GM19372 (cell line): Measurements from ENCODE around the gene STK32C.
"Not testable (repeated sequence)": the region's sequence is repeated elsewhere in the genome, so short reads cannot be mapped to it uniquely, and the experiment has no call there.

ENCODE experiments used
- ATAC-seq: cut with Tn5 transposase; IDR thresholded peaks from one replicate; pipeline ENCODE4 v1.9.1; 2021; ENCODE audit warnings: mild to moderate bottlenecking, low read depth, moderate library complexity; ENCODE audit not compliant: unreplicated experiment

Gene STK32C

DNA sequence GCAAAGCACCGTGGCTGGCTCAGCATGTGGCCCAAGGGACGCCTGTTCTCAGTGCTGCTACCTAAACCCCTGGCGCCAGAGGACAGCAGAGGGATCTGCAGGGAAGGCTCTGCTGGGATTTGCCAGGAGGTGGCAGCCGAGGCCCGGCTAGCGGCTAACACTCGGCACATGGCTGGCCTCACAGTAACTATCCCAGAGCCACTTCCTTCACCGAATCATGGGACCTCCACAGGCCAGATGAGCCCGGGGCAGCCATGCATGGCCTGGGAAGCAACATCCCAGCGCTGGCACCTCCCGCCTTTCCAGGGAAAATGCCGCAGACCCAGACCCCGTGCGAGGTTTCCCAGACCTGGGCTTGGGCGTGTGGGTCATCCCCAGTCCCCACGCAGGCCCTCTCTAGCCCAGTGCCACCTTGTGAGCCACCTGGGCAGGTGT lies 84.6 kb downstream of the STK32C start:
- peak; percentile 95 for ATAC-seq

DNA sequence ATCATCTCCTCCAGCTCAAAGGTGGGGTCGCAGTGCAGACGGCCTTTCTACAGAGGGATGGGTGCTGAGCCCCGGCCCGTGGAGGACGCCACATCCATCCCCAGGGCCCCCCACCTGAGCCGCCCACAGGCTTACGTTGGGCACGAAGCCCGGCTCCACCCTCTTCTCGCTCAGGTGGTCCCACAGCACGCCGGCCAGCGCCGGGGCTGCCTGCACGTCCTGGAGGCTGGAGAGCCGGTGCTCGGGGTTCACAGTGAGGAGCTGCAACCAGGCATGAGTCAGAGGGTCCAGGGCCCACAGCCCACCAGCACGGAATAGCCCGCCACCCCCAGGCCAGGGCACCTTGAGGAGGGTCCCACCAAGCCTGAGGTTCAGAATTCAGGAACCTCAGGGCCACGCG lies 85.0 kb downstream of the STK32C start:
- no peak for ATAC-seq

DNA sequence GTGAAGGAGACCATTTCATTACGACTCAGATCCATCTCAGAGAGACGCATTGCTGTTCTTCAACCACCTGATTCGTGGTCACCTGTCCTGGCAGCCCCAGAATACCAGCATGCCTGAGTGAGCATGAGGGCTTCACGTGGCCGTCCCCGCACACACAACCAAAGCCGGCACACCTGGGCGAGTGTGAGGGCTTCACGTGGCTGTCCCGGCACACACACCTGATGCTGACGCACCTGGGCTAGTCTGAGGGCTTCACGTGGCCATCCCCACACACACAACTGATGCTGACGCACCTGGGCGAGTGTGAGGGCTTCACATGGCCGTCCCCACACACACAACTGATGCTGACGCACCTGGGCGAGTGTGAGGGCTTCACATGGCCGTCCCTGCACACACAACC lies 86.8 kb downstream of the STK32C start:
- ATAC-seq, result not testable (repeated sequence)

DNA sequence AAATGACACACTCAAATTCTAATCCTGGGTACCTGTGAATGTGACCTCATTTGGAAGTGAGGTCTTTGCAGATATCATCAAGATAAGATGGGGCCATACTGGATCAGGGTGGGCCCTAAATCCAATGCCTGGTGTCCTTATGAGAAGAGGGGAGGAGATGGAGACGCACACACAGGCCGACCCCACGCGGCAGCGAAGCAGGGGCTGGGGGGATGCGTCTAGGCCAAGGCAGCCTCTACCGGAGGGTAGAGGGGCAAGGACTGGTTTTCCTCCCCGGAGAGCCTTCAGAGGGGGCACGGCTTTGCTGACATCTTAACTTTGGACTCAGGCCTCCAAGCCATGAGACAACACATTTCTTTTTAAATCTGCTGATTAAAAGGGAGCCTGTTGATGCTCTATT lies 87.7 kb downstream of the STK32C start:
- ATAC-seq, result no peak

DNA sequence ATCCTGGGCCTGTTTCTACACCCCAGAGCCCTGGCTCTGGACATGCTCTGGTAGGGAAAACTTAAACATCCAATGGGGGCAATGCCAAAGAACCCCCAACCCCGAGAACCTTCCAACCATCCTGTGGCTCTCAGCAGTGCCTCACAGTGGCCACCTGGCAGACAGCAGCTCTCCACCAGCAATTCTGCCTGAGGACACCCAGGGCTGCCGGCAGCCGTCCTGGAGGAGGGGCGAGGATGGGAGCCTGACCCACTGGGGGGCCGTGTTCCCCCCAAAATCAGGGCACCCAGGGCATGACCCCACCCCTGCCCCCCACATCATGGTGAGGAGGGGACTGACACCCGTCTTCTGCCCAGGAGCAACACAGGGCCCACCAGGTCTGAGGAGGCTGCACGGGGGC lies 88.3 kb downstream of the STK32C start:
- no peak for ATAC-seq

DNA sequence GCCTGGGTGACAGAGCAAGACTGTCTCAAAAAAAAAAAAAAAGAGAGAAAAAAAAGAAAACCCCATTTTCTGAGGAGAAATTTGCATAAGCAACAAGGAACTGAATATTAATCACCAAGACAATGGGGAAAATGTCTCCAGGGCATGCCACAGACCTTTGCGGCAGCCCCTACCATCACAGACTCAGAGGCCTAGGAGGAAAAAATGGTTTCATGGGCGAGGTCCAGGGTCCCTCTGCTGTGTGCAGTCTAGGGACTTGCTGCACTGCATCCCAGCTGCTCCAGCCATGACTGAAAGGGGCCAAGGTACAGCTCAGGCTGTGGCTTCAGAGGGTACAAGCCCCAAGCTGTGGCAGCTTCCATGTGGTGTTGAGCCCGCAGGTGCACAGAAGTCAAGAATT lies 91.3 kb downstream of the STK32C start:
- not testable (repeated sequence) for ATAC-seq

DNA sequence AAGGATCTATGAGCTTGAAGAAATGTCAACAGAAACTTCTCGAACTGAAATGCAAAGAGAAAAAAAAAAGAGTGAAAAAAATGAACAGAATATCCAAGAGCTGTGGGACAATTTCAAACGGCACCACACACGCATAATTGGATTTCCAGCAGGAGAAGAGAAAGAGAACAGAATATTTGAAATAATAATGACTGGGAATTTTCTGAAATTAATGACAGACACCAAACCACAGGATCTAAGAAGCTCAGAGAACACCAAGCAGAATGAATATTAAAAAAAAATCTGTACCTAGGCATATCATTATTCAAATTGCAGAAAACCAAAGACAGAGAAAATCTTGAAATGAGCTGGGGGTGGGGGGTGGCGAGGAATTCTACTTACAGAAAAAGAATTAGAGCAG lies 93.8 kb downstream of the STK32C start:
- ATAC-seq, result no peak

DNA sequence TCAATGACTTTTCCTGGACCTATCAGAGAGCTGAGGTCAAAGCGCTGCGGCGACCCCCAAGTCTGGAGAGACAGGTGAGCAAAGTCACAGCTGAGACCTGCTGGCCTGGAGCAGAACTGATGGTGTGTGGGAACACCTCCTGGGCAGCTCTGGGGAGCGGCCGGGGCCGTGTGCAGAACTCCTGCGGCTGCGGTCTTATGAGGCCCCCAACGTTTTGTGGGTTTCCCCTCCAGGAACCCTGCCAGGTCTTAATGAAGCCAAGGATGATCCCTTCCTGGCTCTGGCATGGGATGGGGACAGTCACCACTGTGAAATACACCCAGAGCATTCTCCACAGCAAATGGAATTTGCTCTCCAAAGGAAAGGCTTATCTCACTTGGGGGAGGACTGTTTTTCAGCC lies 94.9 kb downstream of the STK32C start:
- no peak for ATAC-seq

DNA sequence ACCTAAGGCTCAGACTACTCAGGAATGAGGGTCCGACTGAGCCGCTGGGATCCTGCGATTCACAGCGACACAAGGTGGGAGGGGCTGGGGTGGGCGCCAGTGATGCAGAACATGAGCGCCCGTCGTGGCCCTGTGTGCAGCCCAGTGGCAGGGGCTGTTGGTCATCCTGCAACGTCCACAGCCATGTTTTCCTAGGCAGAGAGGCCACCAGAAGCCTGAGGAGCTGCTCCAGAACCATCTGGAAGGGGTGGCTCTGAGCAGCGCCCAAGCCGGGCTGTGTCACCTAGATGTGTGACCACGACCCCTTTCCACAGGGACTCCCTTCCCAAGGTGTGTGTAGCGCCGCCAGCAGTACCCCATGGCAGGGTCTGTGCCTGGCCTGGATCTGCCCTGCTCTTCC lies 96.5 kb downstream of the STK32C start:
- ATAC-seq, result no peak

DNA sequence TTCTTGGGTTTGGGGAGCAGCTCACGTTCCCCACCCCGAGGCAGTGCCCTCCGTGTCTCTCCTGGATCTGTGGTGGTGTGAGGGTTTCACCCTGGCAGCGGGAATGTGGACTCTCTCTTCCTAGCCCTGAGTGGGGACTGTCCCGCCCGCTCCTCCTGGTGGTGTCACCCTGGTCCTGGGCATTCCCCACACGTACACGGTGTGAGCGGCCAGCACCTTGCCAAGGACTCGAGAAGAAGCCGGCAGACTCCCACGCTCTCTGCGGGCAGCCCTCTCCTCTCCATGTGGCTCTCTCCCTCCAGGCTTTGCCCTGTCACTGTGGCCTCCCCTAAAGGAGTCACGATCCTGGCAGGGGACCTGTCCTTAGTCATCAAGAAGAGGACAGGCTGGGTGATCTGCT lies 97.0 kb downstream of the STK32C start:
- no peak for ATAC-seq

DNA sequence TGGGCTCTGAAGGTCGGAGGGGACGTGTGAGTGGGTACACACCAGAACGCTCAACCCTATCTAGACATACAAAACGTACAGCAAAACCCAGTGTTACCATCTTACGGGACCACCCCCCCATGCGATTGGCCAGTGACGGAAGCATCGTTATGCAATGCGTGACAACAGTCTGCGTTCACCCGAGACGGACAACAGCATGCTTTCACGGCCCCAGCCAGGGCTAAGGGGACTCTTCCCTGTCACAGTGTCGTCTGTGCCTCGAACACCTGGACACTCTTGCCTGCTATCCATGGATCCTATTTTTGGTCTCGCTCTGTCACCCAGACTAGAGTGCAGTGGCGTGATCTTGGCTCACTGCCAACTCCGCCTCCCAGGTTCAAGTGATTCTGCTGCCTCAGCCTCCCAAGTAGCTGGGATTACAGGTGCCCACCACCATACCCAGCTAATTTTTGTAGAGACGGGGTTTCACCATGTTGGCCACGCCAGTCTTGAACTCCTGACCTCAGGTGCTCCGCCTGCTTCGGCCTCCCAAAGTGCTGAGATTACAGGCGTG lies 97.7 kb downstream of the STK32C start:
- no peak for ATAC-seq

DNA sequence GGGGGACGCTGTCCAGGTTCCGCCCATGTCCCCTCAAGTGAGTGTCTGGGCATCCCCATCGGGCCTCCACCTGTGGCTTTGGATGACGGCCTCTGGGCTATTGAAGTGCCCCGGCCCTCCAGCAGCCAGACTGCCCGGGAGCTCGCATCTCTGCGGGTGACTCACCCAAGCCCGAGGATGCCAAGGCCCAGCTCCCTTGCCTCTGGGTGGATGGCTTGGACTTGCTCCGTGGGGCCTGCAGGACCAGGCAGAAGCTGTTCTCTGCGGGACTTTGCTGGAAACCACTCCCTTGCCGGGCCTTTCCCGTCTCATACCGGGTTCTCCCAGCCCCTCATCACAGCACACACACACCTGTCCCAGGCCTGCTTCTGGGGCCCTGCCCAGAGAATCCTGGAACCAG lies 98.6 kb downstream of the STK32C start:
- no peak for ATAC-seq

DNA sequence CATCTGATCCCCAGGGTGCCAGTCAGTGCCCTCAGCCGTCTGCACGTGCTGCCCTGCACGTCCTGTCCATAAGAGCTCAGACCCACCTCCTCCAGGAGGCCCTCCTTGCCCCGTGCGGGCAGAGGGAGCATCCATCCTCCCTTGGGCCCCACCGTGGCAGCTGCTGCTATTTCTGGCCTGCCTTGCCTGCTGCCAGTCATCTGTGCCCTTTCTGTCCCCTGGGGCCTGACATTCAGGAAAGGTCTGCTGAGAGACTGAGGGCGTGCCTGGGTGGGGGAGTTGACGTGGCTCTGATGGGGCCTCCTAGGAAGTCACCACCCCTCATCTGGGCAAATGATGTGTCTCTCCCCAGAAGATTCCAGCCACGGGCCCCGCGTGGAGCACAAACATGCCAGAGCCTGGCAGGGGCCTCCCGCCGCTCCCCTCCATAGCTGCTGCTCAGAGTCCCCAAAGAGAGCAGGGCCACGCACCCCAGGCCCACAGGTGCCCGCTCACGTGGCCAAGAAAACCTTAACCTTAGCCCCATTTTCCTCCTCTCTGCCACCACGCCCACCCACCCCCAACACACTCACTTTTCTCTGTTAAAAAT lies 99.2 kb downstream of the STK32C start:
- ATAC-seq, result no peak

DNA sequence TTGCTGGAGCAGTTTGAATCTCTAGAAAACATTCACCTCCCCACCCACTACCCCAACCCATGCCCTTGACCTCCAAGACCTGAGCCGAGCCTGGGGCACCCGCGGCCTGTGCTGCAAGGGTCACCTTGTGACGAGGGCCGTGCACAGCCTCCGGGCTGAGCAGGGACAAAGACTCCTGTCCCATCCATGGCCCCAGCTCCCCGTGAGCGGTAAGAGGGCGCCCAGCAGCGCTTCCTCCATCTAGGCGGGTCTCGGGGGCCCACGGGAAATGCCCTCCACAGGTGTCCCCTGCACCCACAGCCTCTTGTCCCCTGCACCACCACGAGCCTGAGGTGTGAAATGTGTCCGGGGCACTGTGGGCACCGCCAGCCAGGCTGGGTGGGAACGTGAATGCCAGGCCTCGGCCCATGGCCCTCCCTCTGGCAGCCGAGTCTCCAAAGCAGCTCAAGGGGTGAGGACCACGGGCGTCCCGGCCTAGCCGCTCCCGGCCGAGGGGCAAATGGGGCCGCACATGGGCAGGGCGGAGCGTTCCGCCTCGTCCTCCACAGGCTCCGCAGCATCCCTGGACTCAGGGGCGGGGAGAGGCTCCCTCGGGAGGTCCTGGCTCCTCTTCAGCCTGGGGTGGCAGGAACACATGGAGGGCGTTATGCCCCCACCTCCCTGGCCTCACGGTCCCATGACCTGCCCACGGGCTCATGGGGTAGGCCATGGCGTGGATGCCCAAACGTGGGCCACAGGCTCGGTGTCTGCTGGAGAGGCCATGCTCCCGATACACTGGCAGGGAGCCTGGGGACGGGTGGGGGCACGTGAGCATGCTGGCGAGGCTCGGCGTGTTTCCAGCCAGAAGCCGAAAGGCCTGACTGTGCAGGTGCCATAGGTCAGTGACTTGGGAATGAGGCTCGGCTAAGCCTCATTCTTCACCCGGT lies 100.0 kb downstream of the STK32C start:
- no peak for ATAC-seq

DNA sequence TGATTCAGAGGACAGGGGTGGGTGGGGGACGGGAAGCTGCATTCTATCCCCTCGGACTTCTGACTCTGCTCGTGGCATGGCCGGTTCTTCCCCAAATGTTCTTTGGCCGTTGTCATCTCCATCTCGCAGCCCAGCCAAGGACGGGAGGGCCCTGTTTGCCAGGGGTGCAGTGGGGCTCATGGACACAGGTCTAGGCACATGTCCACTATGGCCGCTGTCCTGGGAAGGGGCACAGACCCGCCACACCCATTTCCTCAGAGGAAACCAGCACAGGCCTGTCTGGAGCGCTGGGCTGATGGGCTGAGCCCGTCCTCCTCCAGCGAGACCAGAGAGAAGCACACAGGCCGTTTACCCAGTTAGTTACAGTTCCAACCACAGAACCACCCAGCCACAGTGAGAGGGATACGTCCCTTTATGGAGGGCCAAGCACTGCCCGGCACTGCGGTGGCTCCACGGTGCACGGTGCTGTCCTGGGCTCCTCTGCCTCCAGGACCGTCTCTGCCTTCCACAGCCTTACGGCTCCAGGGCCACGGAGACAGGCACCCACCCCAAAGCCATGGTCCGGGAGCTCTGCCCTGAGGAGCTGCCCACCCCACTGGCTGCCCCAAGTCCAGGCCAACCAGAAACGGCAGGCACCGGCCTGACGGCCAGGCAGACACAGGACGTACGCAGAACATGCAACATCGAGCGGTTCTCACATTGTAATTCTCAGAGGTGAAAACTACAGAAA lies 100.8 kb downstream of the STK32C start:
- no peak for ATAC-seq

DNA sequence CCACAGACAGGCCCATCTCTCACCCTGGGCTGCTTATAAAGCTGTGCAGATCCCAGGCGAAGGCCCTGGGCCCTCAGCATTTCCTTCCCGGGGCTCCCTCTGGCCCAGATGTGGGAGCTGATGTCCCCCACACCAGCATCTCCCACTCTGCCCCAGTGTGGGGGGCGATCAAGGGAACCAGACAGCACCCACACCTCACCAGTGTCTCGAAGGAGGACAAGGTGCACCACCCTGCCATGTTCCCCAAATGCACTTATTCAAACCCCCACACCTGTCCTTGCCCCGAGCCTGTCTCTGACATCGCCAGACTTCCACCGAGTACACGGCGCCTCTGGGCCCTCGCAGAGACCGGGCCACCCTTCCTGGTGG lies 101.4 kb downstream of the STK32C start:
- no peak for ATAC-seq

DNA sequence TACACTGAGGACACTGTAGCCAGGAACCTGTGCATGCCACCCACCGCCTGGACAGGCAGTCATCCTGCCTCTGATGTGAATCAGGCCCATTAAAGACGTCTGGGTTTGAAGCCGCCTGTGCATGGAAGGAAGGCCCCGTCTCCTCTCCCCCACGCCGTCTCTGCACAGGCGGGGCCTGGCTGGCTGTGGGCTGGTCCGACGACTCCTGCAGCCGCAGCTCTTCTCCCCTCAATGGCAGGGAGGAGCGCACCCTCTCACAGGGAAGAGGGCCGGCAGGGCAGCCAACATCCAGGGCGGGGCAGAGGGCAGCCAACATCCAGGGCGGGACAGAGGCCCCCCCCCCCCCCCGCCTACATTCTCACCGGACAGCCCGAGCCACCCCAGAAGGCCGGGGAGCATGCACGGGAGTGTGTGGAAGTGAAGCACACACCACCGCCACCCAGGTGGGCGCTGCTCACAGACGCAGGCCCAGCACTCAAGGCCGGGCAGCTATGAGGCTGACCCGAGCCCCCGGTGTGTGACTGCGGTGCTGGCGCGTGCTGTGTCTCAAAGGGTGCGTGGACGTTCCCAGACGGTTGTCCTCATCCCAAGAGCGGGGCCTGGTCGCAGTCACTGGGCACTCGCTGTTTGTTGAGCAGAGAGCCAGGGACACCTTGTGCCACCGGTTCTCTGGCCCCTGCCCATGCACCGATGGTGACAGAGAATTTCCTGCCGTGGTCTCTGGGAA lies 101.9 kb downstream of the STK32C start:
- ATAC-seq, result no peak

DNA sequence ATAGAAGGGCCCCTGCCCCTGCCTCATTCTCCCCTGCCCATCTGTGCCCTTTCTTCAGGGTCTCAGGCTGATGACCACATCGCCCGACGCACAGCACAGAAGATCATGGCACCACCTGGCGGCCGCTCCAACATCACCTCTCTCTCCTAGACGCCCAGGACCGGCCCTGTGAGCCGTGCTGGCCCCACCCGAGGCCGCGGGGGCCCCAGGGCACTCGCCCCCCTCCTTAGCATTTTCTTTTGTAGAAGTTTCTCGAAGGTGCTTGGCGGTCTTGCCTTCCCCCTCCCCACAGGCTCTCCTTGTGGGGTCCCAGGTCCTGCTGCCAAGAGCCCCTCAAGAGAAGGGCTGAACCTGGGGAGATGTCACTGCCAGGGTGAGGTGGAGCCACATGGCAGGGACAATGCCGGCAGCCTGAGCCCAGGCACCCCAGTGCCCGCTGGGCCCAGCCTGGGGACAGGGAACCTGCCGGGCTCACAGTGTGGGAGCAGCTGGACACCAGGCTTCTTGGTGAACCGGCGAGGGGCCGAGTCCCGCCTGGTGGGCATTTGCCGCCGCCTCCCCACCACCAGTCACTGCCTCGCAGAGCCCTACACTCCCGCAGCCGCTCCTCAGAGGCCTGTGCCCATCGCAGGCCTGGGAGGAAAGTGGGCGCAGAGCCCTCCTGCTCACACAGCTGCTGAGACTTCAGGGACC lies 102.8 kb downstream of the STK32C start:
- ATAC-seq, result no peak

DNA sequence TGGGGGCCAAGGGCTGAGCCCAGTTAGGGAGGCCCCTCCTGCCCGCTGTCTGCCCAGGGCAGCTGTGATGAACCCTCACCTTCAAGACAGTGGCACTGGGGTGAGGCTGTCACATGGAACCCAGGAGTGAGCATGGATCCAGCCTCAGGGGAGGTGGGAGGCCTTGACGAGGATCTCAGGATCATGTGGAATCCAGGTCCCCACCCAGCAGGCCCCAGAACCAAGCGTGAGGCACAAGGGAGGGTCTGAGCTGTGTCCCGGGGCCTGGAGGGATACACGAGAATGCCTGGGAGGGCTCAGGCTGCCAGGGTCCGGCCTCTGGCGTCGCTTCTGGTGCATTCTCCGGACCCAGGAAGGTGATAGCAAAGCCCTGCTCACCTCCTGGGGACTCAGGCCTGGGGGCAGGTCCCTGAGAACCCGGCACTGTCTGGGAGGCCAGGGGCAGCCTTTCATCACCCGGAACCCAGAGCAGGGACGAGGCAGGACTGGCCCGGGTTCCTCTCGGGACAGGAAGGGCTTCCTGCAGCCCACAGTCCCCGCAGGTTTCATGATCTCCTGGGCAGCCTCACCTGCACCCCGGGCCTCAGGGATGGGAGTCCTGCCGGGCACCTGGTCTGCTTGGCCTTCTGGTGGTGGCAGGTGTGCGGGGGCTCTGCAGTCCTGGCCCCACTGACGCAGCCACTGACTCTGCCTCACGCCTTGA lies 103.5 kb downstream of the STK32C start:
- ATAC-seq, result no peak
